A549 (cell line): ENCODE data around the gene RHNO1.

Experiments
- CEBPB ChIP-seq, 2 experiments: fragments of >200 bp in 1 of 2; sonication (Bioruptor Twin) in 1 of 2; formaldehyde crosslinking in 1 of 2; IDR thresholded peaks; 2 replicates each; pipeline ENCODE4 v1.6.1; 2012 to 2016
- CTCF ChIP-seq: fragments of >200 bp; sonication (Bioruptor Twin); formaldehyde crosslinking; IDR thresholded peaks from 3 replicates; pipeline ENCODE4 v1.5.1; 2016
- HOXA7 ChIP-seq: fragments of 250-450 bp; sonication (Bioruptor Pico); IDR thresholded peaks from 2 replicates; pipeline ENCODE4 v1.5.0; 2020; ENCODE audit warnings: mild to moderate bottlenecking, moderate library complexity
- RAD21 ChIP-seq, 2 experiments: fragments of >200 bp in 1 of 2; sonication (Bioruptor Twin) in 1 of 2; formaldehyde crosslinking in 1 of 2; IDR thresholded peaks in 1 of 2; conservative IDR thresholded peaks in 1 of 2; 2 replicates in 1 of 2; 3 replicates in 1 of 2; pipeline ENCODE4 v1.6.1; 2012 to 2018; ENCODE audit warnings: inconsistent platforms in 1 of 2
- TF ChIP-seq, protein P1 (sequence below): fragments of >200 bp; sonication (Bioruptor Twin); formaldehyde crosslinking; IDR thresholded peaks from 3 replicates; pipeline ENCODE4 v1.6.1; 2016
- TF ChIP-seq, protein P2 (sequence below): IDR thresholded peaks from 2 replicates; pipeline ENCODE4 v1.6.1; 2012

- TF ChIP-seq CTCF (no peak), RAD21 (conservative IDR thresholded peaks at IDR 0.05 in 1 of 2, IDR thresholded peaks at IDR 0.05 in 1 of 2) (no peak), CEBPB (IDR thresholded peaks at IDR 0.05) (no peak), HOXA7 (CRISPR knock-in tag) (no peak)
- TF ChIP-seq, protein P1, sequence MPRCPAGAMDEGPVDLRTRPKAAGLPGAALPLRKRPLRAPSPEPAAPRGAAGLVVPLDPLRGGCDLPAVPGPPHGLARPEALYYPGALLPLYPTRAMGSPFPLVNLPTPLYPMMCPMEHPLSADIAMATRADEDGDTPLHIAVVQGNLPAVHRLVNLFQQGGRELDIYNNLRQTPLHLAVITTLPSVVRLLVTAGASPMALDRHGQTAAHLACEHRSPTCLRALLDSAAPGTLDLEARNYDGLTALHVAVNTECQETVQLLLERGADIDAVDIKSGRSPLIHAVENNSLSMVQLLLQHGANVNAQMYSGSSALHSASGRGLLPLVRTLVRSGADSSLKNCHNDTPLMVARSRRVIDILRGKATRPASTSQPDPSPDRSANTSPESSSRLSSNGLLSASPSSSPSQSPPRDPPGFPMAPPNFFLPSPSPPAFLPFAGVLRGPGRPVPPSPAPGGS = no peak
- TF ChIP-seq, protein P2, sequence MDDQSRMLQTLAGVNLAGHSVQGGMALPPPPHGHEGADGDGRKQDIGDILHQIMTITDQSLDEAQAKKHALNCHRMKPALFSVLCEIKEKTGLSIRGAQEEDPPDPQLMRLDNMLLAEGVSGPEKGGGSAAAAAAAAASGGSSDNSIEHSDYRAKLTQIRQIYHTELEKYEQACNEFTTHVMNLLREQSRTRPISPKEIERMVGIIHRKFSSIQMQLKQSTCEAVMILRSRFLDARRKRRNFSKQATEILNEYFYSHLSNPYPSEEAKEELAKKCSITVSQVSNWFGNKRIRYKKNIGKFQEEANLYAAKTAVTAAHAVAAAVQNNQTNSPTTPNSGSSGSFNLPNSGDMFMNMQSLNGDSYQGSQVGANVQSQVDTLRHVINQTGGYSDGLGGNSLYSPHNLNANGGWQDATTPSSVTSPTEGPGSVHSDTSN = no peak
Observed at GRCh38 chr12:2891240-2892053, 14.4 kb downstream of the RHNO1 start.
